Tibial nerve (tissue), 3 donors: Measurements from ENCODE around the gene GRP.

Experiments
- CTCF ChIP-seq, 5 experiments: fragments of 200-600 bp in 3 of 5; fragments of 450-650 bp in 2 of 5; sonication (generic) in 3 of 5; IDR thresholded peaks; one replicate each; pipeline ENCODE4 v1.5.1; 2016 to 2019; ENCODE audit warnings: antibody characterized with exemption in 5 of 5, mild to moderate bottlenecking in 3 of 5, moderate library complexity in 2 of 5
- POLR2A ChIP-seq, 2 donors: fragments of 450-650 bp; IDR thresholded peaks; one replicate each; pipeline ENCODE4 v1.6.1; 2017; ENCODE audit warnings: antibody characterized with exemption in 2 of 2, mild to moderate bottlenecking in 2 of 2, moderate library complexity in 2 of 2

- TF ChIP-seq CTCF (IDR thresholded peaks at IDR 0.05) = no peak
- TF ChIP-seq POLR2A (IDR thresholded peaks at IDR 0.05) = no peak
Measured at GRCh38 chr18:59189746-59190145, 30.2 kb upstream of the GRP start.
